HEK293 (cell line): ENCODE measurements around the gene PSTPIP1.

Experiments
- CTCF ChIA-PET: fragments of 350-600 bp; formaldehyde crosslinking; extraction: SDS; loops from one replicate; lab custom pipeline; 2021; ENCODE audit warnings: antibody characterized with exemption; lab: Yijun Ruan, JAX
- POLR2A ChIA-PET: fragments of 300-600 bp; formaldehyde crosslinking; extraction: SDS; loops from one replicate; lab custom pipeline; 2020; ENCODE audit warnings: antibody characterized with exemption, inconsistent platforms; lab: Yijun Ruan, JAX
- H3K27ac ChIP-seq: fragments of 200-500 bp; sonication (Bioruptor generic); 2 replicates; pipeline ENCODE4 v1.5.1; 2014; ENCODE audit warnings: low read depth, low read length, control low read depth, inconsistent platforms; ENCODE audit errors: extremely low read depth
- H3K36me3 ChIP-seq, 2 experiments: fragments of 200-500 bp in 1 of 2; sonication (Bioruptor generic) in 1 of 2; 1 replicate in 1 of 2; 2 replicates in 1 of 2; pipeline ENCODE4 v1.5.1; 2014 to 2017; ENCODE audit warnings: inconsistent platforms in 2 of 2, low read length in 2 of 2; ENCODE audit not compliant: control insufficient read depth in 2 of 2, insufficient read depth in 1 of 2
- H3K4me1 ChIP-seq: fragments of 200-500 bp; sonication (Bioruptor generic); 2 replicates; pipeline ENCODE4 v1.5.1; 2014; ENCODE audit warnings: mild to moderate bottlenecking, low read length, inconsistent platforms; ENCODE audit not compliant: control insufficient read depth, insufficient read depth
- H3K4me3 ChIP-seq: 2 replicates; pipeline ENCODE4 v1.5.1; 2011; ENCODE audit warnings: low read depth, mild to moderate bottlenecking, control low read depth, low read length, moderate library complexity
- H3K9me3 ChIP-seq: fragments of 200-500 bp; sonication (Bioruptor generic); 2 replicates; pipeline ENCODE4 v1.5.1; 2014; ENCODE audit warnings: low read depth, low read length, inconsistent platforms; ENCODE audit not compliant: control insufficient read depth, insufficient read depth
- GLIS1 ChIP-seq: fragments of 450-650 bp; formaldehyde crosslinking; IDR thresholded peaks from 2 replicates; pipeline ENCODE4 v1.5.1; 2016; ENCODE audit warnings: missing biosample characterization, missing genetic modification characterization
- KLF17 ChIP-seq: fragments of 450-650 bp; formaldehyde crosslinking; IDR thresholded peaks from 2 replicates; pipeline ENCODE4 v1.5.1; 2016; ENCODE audit warnings: missing biosample characterization, missing genetic modification characterization
- KLF9 ChIP-seq: fragments of 450-650 bp; formaldehyde crosslinking; IDR thresholded peaks from 2 replicates; pipeline ENCODE4 v1.5.1; 2016; ENCODE audit warnings: missing biosample characterization, missing genetic modification characterization, low read depth
- MYNN ChIP-seq: fragments of 450-650 bp; formaldehyde crosslinking; IDR thresholded peaks from 2 replicates; pipeline ENCODE4 v1.5.1; 2016; ENCODE audit warnings: missing biosample characterization, missing genetic modification characterization, borderline replicate concordance
- PRDM2 ChIP-seq: fragments of 450-650 bp; formaldehyde crosslinking; IDR thresholded peaks from 2 replicates; pipeline ENCODE4 v1.5.1; 2016; ENCODE audit warnings: missing biosample characterization, missing genetic modification characterization, borderline replicate concordance
- REPIN1 ChIP-seq: fragments of 450-650 bp; formaldehyde crosslinking; IDR thresholded peaks from 2 replicates; pipeline ENCODE4 v1.5.1; 2017; ENCODE audit warnings: missing biosample characterization, missing genetic modification characterization, low read depth
- SETDB1 ChIP-seq: IDR thresholded peaks from one replicate; pipeline ENCODE4 v1.6.1; 2017; ENCODE audit warnings: mild to moderate bottlenecking, low read length, moderate library complexity, mixed read lengths; ENCODE audit not compliant: insufficient read length
- YY1 ChIP-seq: fragments of 450-650 bp; formaldehyde crosslinking; IDR thresholded peaks from 2 replicates; pipeline ENCODE4 v1.5.1; 2018; ENCODE audit warnings: missing biosample characterization, missing genetic modification characterization
- ZBTB7A ChIP-seq: fragments of 450-650 bp; formaldehyde crosslinking; IDR thresholded peaks from 2 replicates; pipeline ENCODE4 v1.5.1; 2016; ENCODE audit warnings: low read depth, missing biosample characterization, missing genetic modification characterization
- ZFP41 ChIP-seq: fragments of 450-650 bp; formaldehyde crosslinking; IDR thresholded peaks from 2 replicates; pipeline ENCODE4 v1.5.1; 2016; ENCODE audit warnings: missing biosample characterization, missing genetic modification characterization, borderline replicate concordance
- ZIC2 ChIP-seq: fragments of 450-650 bp; formaldehyde crosslinking; IDR thresholded peaks from 2 replicates; pipeline ENCODE4 v1.5.1; 2016; ENCODE audit warnings: missing biosample characterization, missing genetic modification characterization
- ZNF19 ChIP-seq: fragments of 450-650 bp; formaldehyde crosslinking; IDR thresholded peaks from 2 replicates; pipeline ENCODE4; 2016; ENCODE audit warnings: missing biosample characterization, missing genetic modification characterization, low read depth
- ZNF350 ChIP-seq: fragments of 450-650 bp; formaldehyde crosslinking; IDR thresholded peaks from 2 replicates; pipeline ENCODE4 v1.5.0; 2017; ENCODE audit warnings: missing biosample characterization, mild to moderate bottlenecking, missing genetic modification characterization
- ZNF521 ChIP-seq: fragments of 450-650 bp; formaldehyde crosslinking; IDR thresholded peaks from 2 replicates; pipeline ENCODE4 v1.5.1; 2017; ENCODE audit warnings: missing biosample characterization, mild to moderate bottlenecking, missing genetic modification characterization
- ZNF529 ChIP-seq: fragments of 450-650 bp; formaldehyde crosslinking; IDR thresholded peaks from 2 replicates; pipeline ENCODE4 v1.5.1; 2017; ENCODE audit warnings: missing genetic modification characterization, missing biosample characterization; ENCODE audit not compliant: insufficient replicate concordance
- ZNF580 ChIP-seq: fragments of 450-650 bp; formaldehyde crosslinking; IDR thresholded peaks from 2 replicates; pipeline ENCODE4 v1.5.1; 2016; ENCODE audit warnings: missing biosample characterization, missing genetic modification characterization
- ZNF585B ChIP-seq: fragments of 450-650 bp; formaldehyde crosslinking; IDR thresholded peaks from 2 replicates; pipeline ENCODE4 v1.5.1; 2016; ENCODE audit warnings: missing biosample characterization, missing genetic modification characterization
- ZSCAN5A ChIP-seq: fragments of 450-650 bp; formaldehyde crosslinking; IDR thresholded peaks from 2 replicates; pipeline ENCODE4 v1.5.1; 2016; ENCODE audit warnings: missing biosample characterization, missing genetic modification characterization

PSTPIP1 gene

GRCh38 chr15:77084436-77084835 is 89.5 kb downstream of the PSTPIP1 start (continued):
- TF ChIP-seq ZIC2 (tag by site-specific recombination), result no peak
- TF ChIP-seq SETDB1, result no peak
- TF ChIP-seq ZNF19 (tag by site-specific recombination), result no peak
- no peak for TF ChIP-seq MYNN (tag by site-specific recombination)
- no peak for TF ChIP-seq REPIN1 (tag by site-specific recombination)

GRCh38 chr15:77085297-77085696 is 90.4 kb downstream of the PSTPIP1 start:
- peaks cover 8% of the 10 kb centered on the region for H3K4me1 ChIP-seq
- H3K27ac ChIP-seq, result no peak overlapping the region
- CTCF ChIA-PET, result interaction anchor here (1.0 to 1.9 kb wide), 3 partner anchors 8 to 458 kb away, joined by 3 to 8 read pairs (median 6); no protein-coding TSS in a partner anchor
- POLR2A ChIA-PET, result interaction anchor here (3.1 kb wide), 1 partner anchor 14 kb away, joined by 7 read pairs; the partner anchor contains the start of gene TSPAN3
- no peaks in the 10 kb centered on the region for H3K36me3 ChIP-seq
- no peak for TF ChIP-seq ZNF529 (tag by site-specific recombination)
- no peak for TF ChIP-seq ZNF585B (tag by site-specific recombination)
- TF ChIP-seq ZNF580 (tag by site-specific recombination), result no peak
- no peak for TF ChIP-seq ZNF521 (tag by site-specific recombination)
- TF ChIP-seq GLIS1 (tag by site-specific recombination), result no peak
- TF ChIP-seq KLF17, result no peak
- TF ChIP-seq KLF9, result no peak
- TF ChIP-seq YY1 (tag by site-specific recombination), result no peak
- TF ChIP-seq PRDM2 (tag by site-specific recombination), result no peak
- TF ChIP-seq ZFP41 (tag by site-specific recombination), result no peak
- no peak for TF ChIP-seq ZSCAN5A (tag by site-specific recombination)
- TF ChIP-seq ZNF350, result no peak
- TF ChIP-seq ZBTB7A, result no peak
- no peak overlapping the region for H3K4me3 ChIP-seq
- H3K9me3 ChIP-seq, result no peaks in the 10 kb centered on the region
